Activated T-helper 9 cell treated with anti-CD3 and anti-CD28 coated beads, Interleukin-2, amount 50 U/mL, for 16 hours (primary cell): Measurements from ENCODE around the gene NT5DC4.
"Not testable (repeated sequence)": the region's sequence is repeated elsewhere in the genome, so short reads cannot be mapped to it uniquely, and the experiment has no call there.

ENCODE experiments used
- DNase-seq: peaks from one replicate; pipeline ENCODE4 v3.0.0-alpha.2; 2020; ENCODE audit warnings: low read depth

The NT5DC4 gene

GRCh38 chr2:112699984-112700667, 20.7 kb upstream of the NT5DC4 start:
- DNase-seq, result no peak

GRCh38 chr2:112701052-112701451, 19.8 kb upstream of the NT5DC4 start:
- DNase-seq, result no peak

DNA sequence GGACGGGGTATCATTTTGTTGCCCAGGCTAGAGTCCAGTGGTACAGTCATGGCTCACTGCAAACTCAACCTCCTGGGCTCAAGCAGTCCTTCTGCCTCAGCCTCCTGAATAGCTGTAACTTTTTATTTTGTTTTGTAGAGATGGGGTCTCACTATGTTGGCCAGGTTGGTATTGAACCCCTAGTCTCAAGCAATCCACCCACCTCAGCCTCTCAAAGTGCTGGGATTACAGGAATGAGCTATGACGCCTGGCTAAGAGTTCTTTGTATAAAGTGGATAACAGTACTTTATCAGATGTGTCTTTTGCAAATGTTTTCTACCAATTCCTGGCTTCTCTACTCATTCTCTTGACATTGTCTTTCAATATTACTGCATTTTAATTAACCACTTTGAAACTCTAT, 17.1 kb upstream of the NT5DC4 start:
- no peak for DNase-seq

DNA sequence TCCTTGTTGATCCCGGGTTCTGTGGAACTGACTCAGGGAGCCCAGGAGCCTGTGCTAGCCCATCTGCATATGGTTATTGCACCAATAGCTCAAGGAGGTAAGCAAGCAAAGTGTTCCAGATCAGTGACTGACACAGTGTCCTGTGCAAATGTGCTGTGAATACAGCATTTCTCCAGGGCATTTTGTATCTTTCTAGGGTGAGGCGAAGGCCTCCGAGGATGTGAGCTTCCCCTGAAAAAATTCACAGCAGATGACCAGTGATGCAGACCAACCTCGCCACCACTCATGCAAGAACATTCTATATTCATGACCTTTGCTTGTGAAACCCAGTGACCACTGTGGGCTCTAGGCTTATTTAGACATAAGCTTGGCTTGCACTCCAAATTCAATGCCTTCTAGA, 15.2 kb upstream of the NT5DC4 start:
- no peak for DNase-seq

GRCh38 chr2:112706170-112706664, 14.6 kb upstream of the NT5DC4 start:
- DNase-seq, result no peak

DNA sequence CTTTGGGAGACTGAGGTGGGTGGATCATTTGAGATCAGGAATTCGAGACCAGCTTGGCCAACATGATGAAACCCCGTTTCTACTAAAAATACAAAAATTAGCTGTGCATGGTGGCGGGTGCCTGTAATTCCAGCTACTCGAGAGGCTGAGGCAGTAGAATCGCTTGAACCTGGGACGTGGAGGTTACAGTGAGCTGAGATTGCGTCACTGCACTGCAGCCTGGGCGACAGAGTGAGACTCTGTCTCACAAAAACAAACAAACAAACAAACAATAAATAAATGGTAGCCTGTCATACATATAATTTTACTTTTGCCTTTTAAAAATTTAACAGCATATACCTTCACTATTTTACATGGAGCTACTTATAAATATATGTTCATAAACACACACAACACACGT, 13.9 kb upstream of the NT5DC4 start:
- not testable (repeated sequence) for DNase-seq

DNA sequence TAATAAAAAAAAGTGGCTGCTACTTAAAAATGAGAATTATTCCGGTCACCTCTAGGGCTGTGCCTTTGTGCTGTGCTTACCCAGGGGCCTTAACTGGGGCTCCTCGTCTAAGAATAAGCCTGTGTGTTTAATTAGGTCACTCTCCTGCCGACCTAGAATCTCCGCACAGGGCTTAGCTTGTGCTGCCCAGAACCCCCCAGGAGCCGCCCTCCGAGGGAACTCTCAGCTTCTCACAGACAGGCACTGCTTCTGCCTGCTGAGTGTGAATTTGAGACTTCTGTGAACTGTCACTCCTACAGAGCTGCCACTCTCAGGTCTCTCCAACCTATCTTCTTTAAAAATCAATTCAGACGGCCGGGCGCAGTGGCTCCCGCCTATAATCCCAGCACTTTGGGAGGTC, 11.9 kb upstream of the NT5DC4 start:
- no peak for DNase-seq

GRCh38 chr2:112709703-112710102, 11.1 kb upstream of the NT5DC4 start:
- DNase-seq, result no peak

GRCh38 chr2:112710956-112711750, 9.7 kb upstream of the NT5DC4 start:
- DNase-seq, result no peak

DNA sequence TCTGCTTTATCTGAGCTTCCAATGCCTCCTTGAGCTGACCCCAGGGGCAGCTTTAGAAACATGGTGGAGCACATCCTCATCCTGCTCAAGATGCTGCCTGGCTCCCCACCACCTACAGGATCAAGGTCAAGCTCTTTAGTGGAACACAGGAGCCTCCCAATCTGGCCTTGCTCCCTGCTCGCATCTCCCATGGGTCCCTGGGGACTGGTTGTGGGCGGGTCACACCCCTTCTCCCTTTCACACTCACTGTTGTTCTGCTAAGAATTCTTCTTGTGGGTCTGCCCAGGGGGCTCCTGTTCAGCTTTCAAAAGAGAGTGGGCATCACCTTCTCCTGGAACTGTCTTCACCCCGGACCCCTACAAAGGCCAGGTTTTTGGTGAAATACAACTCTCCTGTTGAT, 8.4 kb upstream of the NT5DC4 start:
- DNase-seq, result no peak

DNA sequence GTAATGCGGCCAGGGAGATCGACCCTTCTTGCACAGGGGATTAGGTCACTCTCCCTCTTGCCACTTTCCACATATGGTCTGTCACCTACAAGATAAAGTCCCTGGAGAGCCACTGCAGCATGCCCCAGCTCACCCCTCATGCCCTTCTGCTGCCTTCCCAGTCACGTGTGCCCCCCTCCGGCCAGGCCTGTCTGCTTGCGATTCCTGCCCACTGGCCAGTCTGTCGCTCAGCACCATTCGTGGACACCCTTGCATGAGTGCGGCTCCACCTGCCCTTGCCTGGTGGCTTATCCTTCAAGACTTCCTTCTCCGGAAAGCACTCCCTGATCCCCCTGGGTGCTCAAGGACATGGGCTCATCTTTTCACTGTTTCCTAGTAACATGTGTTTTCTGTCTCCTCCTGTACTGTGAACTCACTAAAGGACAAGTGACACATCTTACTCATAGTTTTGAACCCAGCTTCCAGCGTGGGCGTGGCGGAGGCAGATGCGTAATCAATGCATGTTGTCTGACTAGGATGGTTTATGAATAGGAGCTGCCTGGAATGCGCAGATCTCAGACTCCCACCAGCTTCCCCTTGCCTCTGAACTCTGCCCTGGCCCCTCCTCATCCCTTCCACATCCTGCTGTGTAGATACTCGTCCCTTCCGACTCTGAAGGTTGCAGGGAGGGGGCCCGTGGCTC, 7.8 kb upstream of the NT5DC4 start:
- DNase-seq, result no peak

DNA sequence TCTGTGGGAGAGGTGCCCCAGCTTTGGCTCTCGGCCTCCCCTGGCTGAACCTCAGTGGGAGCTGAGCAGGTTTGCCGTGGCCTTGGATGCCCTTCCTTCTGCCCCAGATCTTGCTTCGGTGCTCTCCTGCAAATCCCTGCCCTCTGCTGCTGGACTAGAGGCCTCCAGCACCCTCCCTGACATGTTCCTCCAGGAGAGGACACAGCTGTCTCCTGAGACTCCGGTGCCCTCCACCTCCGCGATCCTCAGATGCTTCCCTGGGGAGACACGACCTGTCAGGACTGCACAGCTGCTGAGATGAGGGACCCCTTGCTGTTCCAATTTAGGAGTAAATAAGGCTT, 7.3 kb upstream of the NT5DC4 start:
- DNase-seq, result no peak

GRCh38 chr2:112713926-112714325, 6.9 kb upstream of the NT5DC4 start:
- no peak for DNase-seq

GRCh38 chr2:112714331-112714730, 6.5 kb upstream of the NT5DC4 start:
- no peak for DNase-seq

DNA sequence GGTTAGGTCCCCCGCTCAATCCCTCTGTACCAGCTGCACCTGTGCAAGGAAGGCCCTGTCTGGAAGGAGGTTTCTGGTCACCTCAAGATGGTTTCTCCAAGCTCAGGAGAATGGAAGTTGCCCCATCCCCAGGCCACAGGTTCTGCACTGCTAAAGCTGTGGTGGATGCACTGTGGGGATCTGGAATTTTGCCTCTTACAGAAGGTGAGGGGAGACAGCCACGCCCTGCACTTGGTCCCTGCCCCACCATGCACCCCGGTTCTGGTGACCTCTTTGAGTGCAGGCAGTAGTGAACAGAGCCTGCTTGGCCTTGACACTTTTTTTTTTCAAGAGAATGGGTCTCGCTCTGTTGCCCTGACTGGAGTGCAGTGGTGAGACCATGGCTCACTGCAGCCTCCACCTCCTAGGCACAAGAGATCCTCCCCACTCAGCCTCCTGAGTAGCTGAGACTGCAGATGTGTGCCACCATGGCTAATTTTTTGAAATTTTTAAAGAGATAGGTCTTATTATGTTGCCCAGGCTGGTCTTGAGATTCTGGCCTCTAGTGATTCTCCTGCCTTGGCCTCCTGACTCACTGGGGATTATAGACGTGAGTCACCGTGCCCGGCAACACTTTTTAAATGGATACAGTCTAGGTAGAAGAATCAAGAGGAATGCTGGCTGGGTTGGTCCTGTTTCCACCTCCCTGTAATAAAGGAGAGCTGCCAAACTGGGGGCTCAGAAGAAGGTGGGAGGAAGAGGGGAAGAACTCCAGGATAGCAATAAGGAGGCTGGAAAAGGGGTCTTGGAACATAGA, 5.8 kb upstream of the NT5DC4 start:
- no peak for DNase-seq

- not testable (repeated sequence) for DNase-seq
These were observed 4.7 kb upstream of the NT5DC4 start for GRCh38 chr2:112716094-112716493.

- DNase-seq, result not testable (repeated sequence)
These were observed 3.9 kb upstream of the NT5DC4 start for GRCh38 chr2:112716826-112717352.

- no peak for DNase-seq
These were observed 1.9 kb upstream of the NT5DC4 start for GRCh38 chr2:112718863-112719370.

DNA sequence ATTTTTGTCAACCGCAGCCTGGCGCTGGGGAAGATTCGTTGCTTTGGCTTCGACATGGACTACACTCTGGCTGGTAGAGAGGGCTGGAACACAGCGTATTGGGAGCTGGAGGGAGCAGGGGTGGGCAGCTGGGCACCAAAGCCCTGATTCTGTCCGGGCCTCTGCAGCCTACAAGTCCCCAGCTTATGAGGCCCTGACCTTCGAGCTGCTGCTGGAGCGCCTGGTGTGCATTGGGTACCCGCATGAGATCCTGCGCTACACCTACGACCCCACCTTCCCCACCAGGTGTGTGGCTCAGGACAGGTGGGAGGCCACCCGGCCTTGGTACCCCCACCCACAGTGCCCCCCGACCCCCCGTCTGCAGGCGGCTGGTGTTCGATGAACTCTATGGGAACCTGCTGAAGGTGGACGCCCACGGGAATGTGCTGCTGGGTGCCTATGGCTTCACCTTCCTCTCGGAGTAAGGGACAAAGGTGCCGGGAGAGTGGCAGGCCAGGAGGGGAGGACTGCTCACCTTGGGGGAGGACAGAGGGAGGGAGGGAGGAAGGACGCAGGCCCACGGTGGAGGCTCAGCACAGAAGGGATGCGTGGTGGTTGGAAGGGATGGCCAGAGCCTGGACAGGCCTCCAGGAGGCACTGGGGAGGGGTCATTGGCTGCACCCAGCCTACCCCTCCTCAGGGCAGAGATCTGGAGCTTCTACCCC, 1.2 kb downstream of the NT5DC4 start:
- no peak for DNase-seq

DNA sequence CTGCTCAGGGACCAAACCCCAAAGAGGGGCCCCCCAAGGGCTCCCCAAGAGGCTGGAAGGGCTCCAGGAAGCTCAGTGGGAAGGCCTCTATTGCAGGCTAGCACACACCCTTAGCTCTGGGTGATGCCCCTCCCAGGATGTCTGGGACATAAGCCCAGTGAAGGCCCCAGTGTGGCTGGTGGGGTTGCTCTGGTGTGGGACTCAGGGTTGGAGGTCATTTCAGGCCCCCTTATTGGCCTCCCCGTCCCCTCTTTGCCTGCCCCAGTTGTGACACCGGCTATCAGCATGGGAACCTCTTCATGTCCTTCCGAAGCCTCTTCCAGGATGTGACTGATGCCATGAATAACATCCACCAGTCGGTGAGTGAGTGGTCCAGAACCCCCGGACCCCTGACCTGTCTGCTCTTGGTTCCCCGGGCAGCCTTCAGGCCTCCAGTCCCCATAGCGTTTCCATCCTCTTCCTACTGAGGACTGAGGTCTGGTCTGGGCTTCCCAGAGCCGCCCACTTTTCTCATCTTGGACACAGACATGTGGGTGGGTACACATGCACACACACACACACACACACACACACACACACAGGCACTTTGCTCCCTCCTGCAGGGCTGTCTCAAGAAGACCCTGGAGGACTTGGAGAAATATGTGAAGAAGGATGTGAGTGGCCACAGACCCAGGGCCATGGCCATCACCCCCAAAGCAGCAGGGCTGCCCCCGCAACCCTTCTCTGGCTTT, 2.2 kb downstream of the NT5DC4 start:
- DNase-seq, result no peak
